Mammary epithelial cell (primary cell): ENCODE data around the gene TRIB2.
A peak's percentile ranks its signal among the peaks of the same experiment; 100 is the strongest.

Source experiments
- EZH2 ChIP-seq: IDR thresholded peaks from 2 replicates; pipeline ENCODE4 v1.6.1; 2012; ENCODE audit warnings: low read length, inconsistent platforms, borderline replicate concordance
- TF ChIP-seq, protein P1 (sequence below), 2 donors: IDR thresholded peaks in 1 of 2; conservative IDR thresholded peaks in 1 of 2; 2 replicates each; pipeline ENCODE4 v1.5.1; 2011 to 2012; ENCODE audit warnings: inconsistent platforms in 2 of 2, low read length in 2 of 2, mild to moderate bottlenecking in 2 of 2, control low read depth in 1 of 2, low read depth in 1 of 2; ENCODE audit not compliant: insufficient read depth in 1 of 2; ENCODE audit errors: extremely low read depth in 1 of 2

DNA sequence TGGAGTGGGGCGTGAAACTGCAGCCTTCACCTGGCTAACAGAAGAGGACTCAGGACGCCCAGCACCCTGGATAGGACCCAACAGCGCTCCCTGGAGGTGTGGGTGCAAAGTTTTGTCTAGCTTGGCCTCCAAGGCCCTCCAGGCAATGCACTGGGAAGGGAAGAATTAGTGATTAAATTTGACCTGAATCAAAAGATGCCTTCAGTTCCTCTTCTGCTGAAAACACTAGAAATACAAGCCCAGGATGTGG is 779 bp upstream of the TRIB2 start:
- TF ChIP-seq, protein P1, sequence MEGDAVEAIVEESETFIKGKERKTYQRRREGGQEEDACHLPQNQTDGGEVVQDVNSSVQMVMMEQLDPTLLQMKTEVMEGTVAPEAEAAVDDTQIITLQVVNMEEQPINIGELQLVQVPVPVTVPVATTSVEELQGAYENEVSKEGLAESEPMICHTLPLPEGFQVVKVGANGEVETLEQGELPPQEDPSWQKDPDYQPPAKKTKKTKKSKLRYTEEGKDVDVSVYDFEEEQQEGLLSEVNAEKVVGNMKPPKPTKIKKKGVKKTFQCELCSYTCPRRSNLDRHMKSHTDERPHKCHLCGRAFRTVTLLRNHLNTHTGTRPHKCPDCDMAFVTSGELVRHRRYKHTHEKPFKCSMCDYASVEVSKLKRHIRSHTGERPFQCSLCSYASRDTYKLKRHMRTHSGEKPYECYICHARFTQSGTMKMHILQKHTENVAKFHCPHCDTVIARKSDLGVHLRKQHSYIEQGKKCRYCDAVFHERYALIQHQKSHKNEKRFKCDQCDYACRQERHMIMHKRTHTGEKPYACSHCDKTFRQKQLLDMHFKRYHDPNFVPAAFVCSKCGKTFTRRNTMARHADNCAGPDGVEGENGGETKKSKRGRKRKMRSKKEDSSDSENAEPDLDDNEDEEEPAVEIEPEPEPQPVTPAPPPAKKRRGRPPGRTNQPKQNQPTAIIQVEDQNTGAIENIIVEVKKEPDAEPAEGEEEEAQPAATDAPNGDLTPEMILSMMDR (conservative IDR thresholded peaks at IDR 0.05 in 1 of 2, IDR thresholded peaks at IDR 0.05 in 1 of 2; ENCODE audit: extremely low read depth in 1 of 2, insufficient read depth in 1 of 2, low read depth in 1 of 2, low read length in 2 of 2), result peak; percentile 67 to 83
- TF ChIP-seq EZH2, result no peak
